CD1c-positive myeloid dendritic cell (primary cell): ENCODE results near the gene CEP164.

Experiments used
- DNase-seq: peaks from one replicate; pipeline ENCODE4 v3.0.0-alpha.2; 2016; ENCODE audit errors: extremely low spot score

CEP164 gene

GRCh38 chr11:117366248-117366647, 38.6 kb downstream of the CEP164 start:
- DNase-seq, result no peak

- no peak for DNase-seq
Observed at GRCh38 chr11:117366875-117367274, 39.2 kb downstream of the CEP164 start.

- DNase-seq, result no peak
Observed at GRCh38 chr11:117369534-117369933, 41.9 kb downstream of the CEP164 start.

- no peak for DNase-seq
Observed at GRCh38 chr11:117371453-117371852, 43.8 kb downstream of the CEP164 start.

- DNase-seq, result no peak
Observed at GRCh38 chr11:117374316-117375055, 46.8 kb downstream of the CEP164 start.

- no peak for DNase-seq
Observed at GRCh38 chr11:117375960-117376359, 48.3 kb downstream of the CEP164 start.

GRCh38 chr11:117376517-117376916, 48.9 kb downstream of the CEP164 start:
- DNase-seq, result no peak

GRCh38 chr11:117378976-117379865, 51.6 kb downstream of the CEP164 start:
- DNase-seq, result no peak

- no peak for DNase-seq
Observed at GRCh38 chr11:117380676-117381075, 53.0 kb downstream of the CEP164 start.

- no peak for DNase-seq
Observed at GRCh38 chr11:117381481-117382387, 54.1 kb downstream of the CEP164 start.

- no peak for DNase-seq
Observed at GRCh38 chr11:117382746-117383145, 55.1 kb downstream of the CEP164 start.

- DNase-seq, result no peak
Observed at GRCh38 chr11:117384045-117384444, 56.4 kb downstream of the CEP164 start.

GRCh38 chr11:117385471-117385870, 57.8 kb downstream of the CEP164 start:
- DNase-seq, result no peak

GRCh38 chr11:117385906-117386305, 58.3 kb downstream of the CEP164 start:
- DNase-seq, result no peak

GRCh38 chr11:117387992-117388755, 60.5 kb downstream of the CEP164 start:
- DNase-seq, result no peak

- no peak for DNase-seq
Observed at GRCh38 chr11:117390743-117391142, 63.1 kb downstream of the CEP164 start.

- DNase-seq, result no peak
Observed at GRCh38 chr11:117391181-117391580, 63.5 kb downstream of the CEP164 start.

- DNase-seq, result no peak
Observed at GRCh38 chr11:117392001-117392690, 64.5 kb downstream of the CEP164 start.

GRCh38 chr11:117392979-117393378, 65.3 kb downstream of the CEP164 start:
- no peak for DNase-seq

GRCh38 chr11:117394221-117394925, 66.7 kb downstream of the CEP164 start:
- no peak for DNase-seq
